CD14-positive monocyte (primary cell): ENCODE data around the gene THSD7A. TPM values are rescaled to one million over a fixed set of nuclear protein-coding genes. Genes with fewer than 3 reads are reported as not detected.

ENCODE experiments used
- DNase-seq, 3 donors: peaks; one replicate each; pipeline ENCODE4 v3.0.0-alpha.2; 2011 to 2022
- H2AFZ ChIP-seq: 2 replicates; pipeline ENCODE4 v1.6.0; 2012; ENCODE audit warnings: mild to moderate bottlenecking, low read depth, low read length, inconsistent platforms; ENCODE audit not compliant: insufficient read depth, poor library complexity, severe bottlenecking
- H3K27ac ChIP-seq, 2 donors: 1 replicate in 1 of 2; 2 replicates in 1 of 2; pipeline ENCODE4 v1.5.1; 2012 to 2013; ENCODE audit warnings: low read length in 2 of 2, control low read depth in 1 of 2, inconsistent platforms in 1 of 2, low read depth in 1 of 2, mild to moderate bottlenecking in 1 of 2
- H3K27me3 ChIP-seq, 2 donors: one replicate each; pipeline versions ENCODE4 v1.6.0 to v1.6.1; 2011 to 2013; ENCODE audit warnings: low read length in 2 of 2; ENCODE audit not compliant: control insufficient read depth in 2 of 2, insufficient read depth in 2 of 2
- H3K36me3 ChIP-seq, 2 donors: replicated peaks in 1 of 2; 1 replicate in 1 of 2; 2 replicates in 1 of 2; pipeline versions ENCODE4 v1.5.1 to v1.6.1; 2012 to 2013; ENCODE audit warnings: low read length in 2 of 2, control low read depth in 1 of 2, inconsistent platforms in 1 of 2, mild to moderate bottlenecking in 1 of 2; ENCODE audit not compliant: insufficient read depth in 2 of 2, control insufficient read depth in 1 of 2
- H3K4me1 ChIP-seq, 2 donors: 1 replicate in 1 of 2; 2 replicates in 1 of 2; pipeline versions ENCODE4 v1.5.1 to v1.6.1; 2012 to 2013; ENCODE audit warnings: low read length in 2 of 2, control low read depth in 1 of 2, inconsistent platforms in 1 of 2, mild to moderate bottlenecking in 1 of 2, moderate library complexity in 1 of 2; ENCODE audit not compliant: insufficient read depth in 2 of 2, control insufficient read depth in 1 of 2
- H3K4me2 ChIP-seq: replicated peaks from 2 replicates; pipeline ENCODE3; 2012; ENCODE audit warnings: low read length, moderate library complexity, mild to moderate bottlenecking; ENCODE audit not compliant: poor library complexity, severe bottlenecking; ENCODE audit errors: extremely low read depth
- H3K4me3 ChIP-seq, 3 experiments: fragments of 200-600 bp in 1 of 3; sonication (generic) in 1 of 3; replicated peaks in 1 of 3; 1 replicate in 2 of 3; 2 replicates in 1 of 3; pipeline ENCODE4 v1.5.1; 2011 to 2013; ENCODE audit warnings: low read length in 3 of 3, mild to moderate bottlenecking in 3 of 3, control low read depth in 2 of 3, low read depth in 2 of 3, inconsistent platforms in 1 of 3, moderate library complexity in 1 of 3
- H3K79me2 ChIP-seq: 2 replicates; pipeline ENCODE4 v1.6.0; 2012; ENCODE audit warnings: mild to moderate bottlenecking, control low read depth, inconsistent platforms, low read length, moderate library complexity; ENCODE audit not compliant: insufficient read depth
- H3K9ac ChIP-seq: 2 replicates; pipeline ENCODE4 v1.6.0; 2017; ENCODE audit warnings: low read length, mild to moderate bottlenecking; ENCODE audit not compliant: insufficient read depth, poor library complexity, severe bottlenecking
- H3K9me3 ChIP-seq, 2 donors: replicated peaks in 1 of 2; 1 replicate in 1 of 2; 2 replicates in 1 of 2; pipeline versions ENCODE4 v1.5.1 to v1.6.1; 2012 to 2013; ENCODE audit warnings: low read length in 2 of 2, control low read depth in 1 of 2; ENCODE audit not compliant: control insufficient read depth in 1 of 2, insufficient read depth in 1 of 2
- H4K20me1 ChIP-seq: 2 replicates; pipeline ENCODE4 v1.6.0; 2012; ENCODE audit warnings: mild to moderate bottlenecking, low read length, control low read depth, moderate library complexity; ENCODE audit not compliant: insufficient read depth
- H3K27ac Mint-ChIP-seq, 7 donors: one replicate each; pipeline ENCODE4 v1.8.0; 2020; ENCODE audit warnings: mild to moderate bottlenecking in 7 of 7, mixed read lengths in 7 of 7, moderate library complexity in 6 of 7, inconsistent platforms in 2 of 7
- H3K27me3 Mint-ChIP-seq, 3 donors: one replicate each; pipeline ENCODE4 v1.8.0; 2021 to 2022; ENCODE audit warnings: low read depth in 3 of 3, mild to moderate bottlenecking in 3 of 3, mixed read lengths in 3 of 3, moderate library complexity in 3 of 3, inconsistent platforms in 1 of 3
- H3K36me3 Mint-ChIP-seq, 2 donors: one replicate each; pipeline ENCODE4 v1.8.0; 2020; ENCODE audit warnings: mixed read lengths in 2 of 2, inconsistent platforms in 1 of 2, mild to moderate bottlenecking in 1 of 2
- H3K4me1 Mint-ChIP-seq: one replicate; pipeline ENCODE4 v1.8.0; 2020; ENCODE audit warnings: mild to moderate bottlenecking, mixed read lengths
- H3K4me3 Mint-ChIP-seq, 2 donors: one replicate each; pipeline ENCODE4 v1.8.0; 2020; ENCODE audit warnings: mild to moderate bottlenecking in 2 of 2, mixed read lengths in 2 of 2, moderate library complexity in 1 of 2
- H3K9me3 Mint-ChIP-seq, 7 donors: one replicate each; pipeline ENCODE4 v1.8.0; 2020 to 2022; ENCODE audit warnings: mixed read lengths in 7 of 7, mild to moderate bottlenecking in 6 of 7, moderate library complexity in 6 of 7, inconsistent platforms in 2 of 7
- CTCF ChIP-seq: fragments of 200-600 bp; IDR thresholded peaks from one replicate; pipeline ENCODE4 v1.8.0; 2022; ENCODE audit warnings: antibody characterized with exemption, mild to moderate bottlenecking
- WGBS: methylation state at CpG from one replicate; pipeline ENCODE4 v1.1.5; 2013; ENCODE audit warnings: missing lambda C conversion rate; ENCODE audit not compliant: insufficient coverage; 5-methylcytosine and 5-hydroxymethylcytosine counted together
- intact Hi-C, 2 donors: fragments of 100-400 bp; cut with micrococcal nuclease; formaldehyde crosslinking; loops; one replicate each; pipeline versions ENCODE4 v1.15.0 to v1.15.1; 2023
- polyA plus RNA-seq, 3 donors: library from polyadenylated mRNA; depleted of rRNA in 1 of 3; unstranded in 2 of 3; stranded (reverse) in 1 of 3; fragments of 300-500 nt in 2 of 3; fragments of >200 nt in 1 of 3; fragmentation: Illumina TruSeq in 2 of 3; gene quantifications; 1 replicate in 2 of 3; 2 replicates in 1 of 3; pipeline ENCODE4 v1.2.3, GENCODE V29; 2012 to 2021

The THSD7A gene
- polyA plus RNA-seq, 3 donors, result under 0.01 TPM; not detected in 2

- TF ChIP-seq CTCF, result no peak
- H3K27me3 ChIP-seq, result no peaks in the 10 kb centered on the region
- H4K20me1 ChIP-seq, result no peaks in the 10 kb centered on the region
- H3K4me2 ChIP-seq, result no peak overlapping the region
- no peaks in the 10 kb centered on the region for H3K79me2 ChIP-seq
- H3K36me3 Mint-ChIP-seq, result no peaks in the 10 kb centered on the region
- DNase-seq, result no peak
- H3K36me3 ChIP-seq, result no peaks in the 10 kb centered on the region
- intact Hi-C loops, result no loop called here
- no CpG with 5 or more reads among the region's 2 CpGs for WGBS
- no peak overlapping the region for H3K27ac Mint-ChIP-seq
- H3K27ac ChIP-seq, result no peak overlapping the region
- H3K9me3 Mint-ChIP-seq, result peaks cover 2 to 10% (median 2%) of the 10 kb centered on the region in 7 donors
- H3K4me3 Mint-ChIP-seq, result no peak overlapping the region
- no peak overlapping the region for H2AFZ ChIP-seq
- H3K9ac ChIP-seq, result no peak overlapping the region
- no peaks in the 10 kb centered on the region for H3K27me3 Mint-ChIP-seq
- no peaks in the 10 kb centered on the region for H3K4me1 ChIP-seq
- H3K9me3 ChIP-seq, result peaks cover 0 to 4% of the 10 kb centered on the region in 2 donors
- no peak overlapping the region for H3K4me3 ChIP-seq
- no peaks in the 10 kb centered on the region for H3K4me1 Mint-ChIP-seq
Measured at GRCh38 chr7:11776039-11776438, 56.0 kb downstream of the THSD7A start.

GRCh38 chr7:11775401-11775800 is 56.6 kb downstream of the THSD7A start:
- Histone ChIP-seq H4K20me1 (no peaks in the 10 kb centered on the region), H3K9me3 (peaks cover 0 to 4% of the 10 kb centered on the region in 2 donors), H2AFZ (no peak overlapping the region), H3K4me3 (no peak overlapping the region), H3K4me2 (no peak overlapping the region), H3K4me1 (no peaks in the 10 kb centered on the region), H3K79me2 (no peaks in the 10 kb centered on the region), H3K27me3 (no peaks in the 10 kb centered on the region), H3K36me3 (no peaks in the 10 kb centered on the region), H3K9ac (no peak overlapping the region), H3K27ac (no peak overlapping the region)
- Mint-ChIP-seq H3K9me3 (peaks cover 1 to 8% (median 2%) of the 10 kb centered on the region in 7 donors), H3K4me1 (no peaks in the 10 kb centered on the region), H3K27ac (no peak overlapping the region), H3K36me3 (no peaks in the 10 kb centered on the region), H3K27me3 (no peaks in the 10 kb centered on the region), H3K4me3 (no peak overlapping the region)
- no peak for TF ChIP-seq CTCF
- WGBS, result no CpG with 5 or more reads among the region's 2 CpGs
- no peak for DNase-seq
- intact Hi-C loops, result no loop called here
